GM23338 (cell line): ENCODE measurements around the gene SLC39A10. TPM values are rescaled to one million over a fixed set of nuclear protein-coding genes. Genes with fewer than 3 reads are reported as not detected.

Source experiments
- ATAC-seq: fragments of 200-7000 bp; cut with Tn5 transposase; 3 replicates; pipeline ENCODE4 v1.9.1; 2020
- DNase-seq: peaks from one replicate; pipeline ENCODE4 v3.0.0-alpha.2; 2015; ENCODE audit warnings: low spot score
- H2AFZ ChIP-seq: fragments of 200-600 bp; sonication (generic); 2 replicates; pipeline ENCODE4 v1.8.0; 2016; ENCODE audit warnings: antibody characterized with exemption, mild to moderate bottlenecking, moderate library complexity
- H3F3A ChIP-seq: fragments of 200-600 bp; sonication (generic); replicated peaks from 2 replicates; pipeline ENCODE4 v1.8.0; 2017; ENCODE audit warnings: antibody characterized with exemption, mixed run types, low read depth
- H3K27ac ChIP-seq: fragments of 200-600 bp; sonication (generic); 2 replicates; pipeline ENCODE4 v1.6.1; 2016; ENCODE audit warnings: low read depth
- H3K27me3 ChIP-seq: fragments of 200-600 bp; sonication (generic); 2 replicates; pipeline ENCODE4 v1.8.0; 2016; ENCODE audit warnings: mild to moderate bottlenecking, mixed run types, moderate library complexity; ENCODE audit not compliant: insufficient read depth
- H3K36me3 ChIP-seq: fragments of 200-600 bp; sonication (generic); 2 replicates; pipeline ENCODE4 v1.8.0; 2016; ENCODE audit warnings: mild to moderate bottlenecking; ENCODE audit not compliant: insufficient read depth
- H3K4me1 ChIP-seq: fragments of 200-600 bp; sonication (generic); 2 replicates; pipeline ENCODE4 v1.8.0; 2016; ENCODE audit warnings: mild to moderate bottlenecking, moderate library complexity; ENCODE audit not compliant: insufficient read depth
- H3K4me2 ChIP-seq: fragments of 200-600 bp; sonication (generic); 2 replicates; pipeline ENCODE4 v1.7.1; 2017; ENCODE audit warnings: mixed run types
- H3K4me3 ChIP-seq: fragments of 200-600 bp; sonication (generic); 2 replicates; pipeline ENCODE4 v1.6.1; 2016; ENCODE audit warnings: mixed run types
- H3K79me2 ChIP-seq: fragments of 200-600 bp; sonication (generic); replicated peaks from 2 replicates; pipeline ENCODE4 v1.8.0; 2017; ENCODE audit warnings: mild to moderate bottlenecking; ENCODE audit not compliant: insufficient read depth
- H3K9me2 ChIP-seq: fragments of 200-600 bp; sonication (generic); 2 replicates; pipeline ENCODE4 v1.8.0; 2017; ENCODE audit not compliant: insufficient read depth
- H4K20me1 ChIP-seq: fragments of 200-600 bp; sonication (generic); replicated peaks from 2 replicates; pipeline ENCODE4 v1.8.0; 2017; ENCODE audit warnings: mild to moderate bottlenecking; ENCODE audit not compliant: insufficient read depth
- H3K27ac Mint-ChIP-seq: 2 replicates; pipeline ENCODE4 v1.8.0; 2020; ENCODE audit warnings: inconsistent platforms, mild to moderate bottlenecking, moderate library complexity, mixed read lengths
- H3K27me3 Mint-ChIP-seq: 3 replicates; pipeline ENCODE4 v1.8.0; 2022; ENCODE audit warnings: low read depth, mild to moderate bottlenecking, moderate library complexity, mixed read lengths, inconsistent platforms; ENCODE audit not compliant: insufficient read depth, poor library complexity
- H3K36me3 Mint-ChIP-seq: 3 replicates; pipeline ENCODE4 v1.8.0; 2021; ENCODE audit warnings: low read depth, mild to moderate bottlenecking, inconsistent platforms, moderate library complexity, mixed read lengths
- H3K4me1 Mint-ChIP-seq: 3 replicates; pipeline ENCODE4 v1.8.0; 2020; ENCODE audit warnings: mild to moderate bottlenecking, inconsistent platforms, mixed read lengths
- H3K4me3 Mint-ChIP-seq: 3 replicates; pipeline ENCODE4 v1.8.0; 2021; ENCODE audit warnings: moderate library complexity, mild to moderate bottlenecking, inconsistent platforms, mixed read lengths
- H3K9me3 Mint-ChIP-seq: 3 replicates; pipeline ENCODE4 v1.8.0; 2020; ENCODE audit warnings: moderate library complexity, mild to moderate bottlenecking, inconsistent platforms, mixed read lengths
- CREB1 ChIP-seq: fragments of 250-450 bp; sonication (Bioruptor Pico); IDR thresholded peaks from 2 replicates; pipeline ENCODE4 v1.5.0; 2020; ENCODE audit warnings: low read depth, mild to moderate bottlenecking, moderate library complexity
- CTCF ChIP-seq, 2 experiments: fragments of 200-600 bp in 1 of 2; sonication (generic) in 1 of 2; conservative IDR thresholded peaks; 2 replicates each; pipeline versions ENCODE4 v1.5.1 to v1.6.1; 2016 to 2017; ENCODE audit warnings: antibody characterized with exemption in 2 of 2, low read depth in 2 of 2, mild to moderate bottlenecking in 2 of 2, moderate library complexity in 1 of 2
- ETS1 ChIP-seq: IDR thresholded peaks from 2 replicates; pipeline ENCODE4 v1.6.1; 2016; ENCODE audit warnings: antibody characterized with exemption
- EZH2 ChIP-seq: fragments of 200-600 bp; sonication (generic); IDR thresholded peaks from one replicate; pipeline ENCODE4 v1.8.0; 2017; ENCODE audit warnings: antibody characterized with exemption, mild to moderate bottlenecking, low read depth; ENCODE audit not compliant: unreplicated experiment
- EZH2phosphoT487 ChIP-seq: fragments of 200-600 bp; sonication (generic); IDR thresholded peaks from one replicate; pipeline ENCODE4 v1.8.1; 2018; ENCODE audit warnings: antibody characterized with exemption; ENCODE audit not compliant: unreplicated experiment
- JUNB ChIP-seq: IDR thresholded peaks from one replicate; pipeline ENCODE4 v1.6.1; 2016; ENCODE audit warnings: antibody characterized with exemption; ENCODE audit not compliant: unreplicated experiment
- NANOG ChIP-seq: IDR thresholded peaks from 2 replicates; pipeline ENCODE4 v1.6.1; 2016; ENCODE audit warnings: antibody characterized with exemption, borderline replicate concordance
- POLR2AphosphoS5 ChIP-seq: IDR thresholded peaks from 2 replicates; pipeline ENCODE4 v1.6.1; 2016; ENCODE audit warnings: antibody characterized with exemption, low read depth
- REST ChIP-seq: IDR thresholded peaks from one replicate; pipeline ENCODE4 v1.6.1; 2018; ENCODE audit warnings: antibody characterized with exemption; ENCODE audit not compliant: unreplicated experiment
- STAT1 ChIP-seq: IDR thresholded peaks from one replicate; pipeline ENCODE4 v1.6.1; 2016; ENCODE audit warnings: antibody characterized with exemption; ENCODE audit not compliant: unreplicated experiment
- ZNF114 ChIP-seq: fragments of 250-450 bp; sonication (Bioruptor Pico); IDR thresholded peaks from 2 replicates; pipeline ENCODE4 v1.5.0; 2020; ENCODE audit warnings: mild to moderate bottlenecking, moderate library complexity
- ZNF331 ChIP-seq: fragments of 250-450 bp; sonication (Bioruptor Pico); IDR thresholded peaks from 2 replicates; pipeline ENCODE4 v1.5.0; 2020; ENCODE audit warnings: low read depth, mild to moderate bottlenecking, moderate library complexity
- ZNF462 ChIP-seq: fragments of 250-450 bp; sonication (Bioruptor Pico); IDR thresholded peaks from 2 replicates; pipeline ENCODE4 v1.5.0; 2020; ENCODE audit warnings: mild to moderate bottlenecking, moderate library complexity
- polyA plus RNA-seq: library from polyadenylated mRNA; unstranded; fragments of >200 nt; fragmentation: Nextera tagmentation; extraction: Ambion mirVana; gene quantifications from 2 replicates; pipeline ENCODE4 v1.2.1, GENCODE V29; 2016
- total RNA-seq: library from RNA; depleted of rRNA; stranded (reverse); fragments of >200 nt; shearing (Covaris generic); gene quantifications from 2 replicates; pipeline ENCODE4 v1.2.3, GENCODE V29; 2014

The SLC39A10 gene
- total and polyA plus RNA-seq, 2 experiments from 2014 or later = 261 to 356 TPM

- no peak overlapping the region for H3K27ac Mint-ChIP-seq
- Histone ChIP-seq H3K4me3 (no peak overlapping the region), H3K79me2 (peaks cover 98% of the 10 kb centered on the region)
These were observed 43.5 kb downstream of the SLC39A10 start for GRCh38 chr2:195700480-195700879.

More at GRCh38 chr2:195700480-195700879, 43.5 kb downstream of the SLC39A10 start:
- Histone ChIP-seq H4K20me1 (peaks cover 3% of the 10 kb centered on the region; the same call in 1 of the 2 replicates), H3K36me3 (0 out of 2 replicates have a peak, but pooled peaks cover 3% of the 10 kb centered on the region), H2AFZ (no peak overlapping the region), H3F3A (no peaks in the 10 kb centered on the region), H3K4me2 (no peak overlapping the region), H3K4me1 (peaks cover 21% of the 10 kb centered on the region), H3K27ac (no peak overlapping the region), H3K9me2 (no peaks in the 10 kb centered on the region), H3K27me3 (no peaks in the 10 kb centered on the region)
- no peak for DNase-seq
- TF ChIP-seq CTCF (conservative IDR thresholded peaks at IDR 0.05; ENCODE audit: low read depth in 2 of 2) (no peak), REST (no peak), EZH2 (no peak), EZH2phosphoT487 (no peak), ZNF331 (CRISPR knock-in tag) (no peak), STAT1 (no peak), JUNB (no peak), ZNF114 (CRISPR knock-in tag) (no peak), NANOG (no peak), CREB1 (CRISPR knock-in tag) (no peak), POLR2AphosphoS5 (no peak), ZNF462 (CRISPR knock-in tag) (no peak), ETS1 (no peak)
- Mint-ChIP-seq H3K36me3 (peaks cover 36% of the 10 kb centered on the region), H3K9me3 (peaks cover 17% of the 10 kb centered on the region), H3K27me3 (no peaks in the 10 kb centered on the region), H3K4me1 (peaks cover 9% of the 10 kb centered on the region), H3K4me3 (no peak overlapping the region)
- no peak for ATAC-seq
